ENCODE measurements around the gene DAPK1.

- no peak for TF ChIP-seq SMAD1 (IDR thresholded peaks at IDR 0.05; ENCODE audit: low read depth, partially characterized antibody)
- TF ChIP-seq CHD4 (IDR thresholded peaks at IDR 0.05), result no peak
- no peak for TF ChIP-seq BRCA1 (IDR thresholded peaks at IDR 0.05; ENCODE audit: low read depth, low read length)
- TF ChIP-seq POLR2A (IDR thresholded peaks at IDR 0.05; ENCODE audit: low read depth, low read length), result no peak
- TF ChIP-seq, protein P1, sequence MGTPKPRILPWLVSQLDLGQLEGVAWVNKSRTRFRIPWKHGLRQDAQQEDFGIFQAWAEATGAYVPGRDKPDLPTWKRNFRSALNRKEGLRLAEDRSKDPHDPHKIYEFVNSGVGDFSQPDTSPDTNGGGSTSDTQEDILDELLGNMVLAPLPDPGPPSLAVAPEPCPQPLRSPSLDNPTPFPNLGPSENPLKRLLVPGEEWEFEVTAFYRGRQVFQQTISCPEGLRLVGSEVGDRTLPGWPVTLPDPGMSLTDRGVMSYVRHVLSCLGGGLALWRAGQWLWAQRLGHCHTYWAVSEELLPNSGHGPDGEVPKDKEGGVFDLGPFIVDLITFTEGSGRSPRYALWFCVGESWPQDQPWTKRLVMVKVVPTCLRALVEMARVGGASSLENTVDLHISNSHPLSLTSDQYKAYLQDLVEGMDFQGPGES (IDR thresholded peaks at IDR 0.05), result no peak
- TF ChIP-seq CTCF (IDR thresholded peaks at IDR 0.05 in 2 of 3, conservative IDR thresholded peaks at IDR 0.05 in 1 of 3; ENCODE audit: control insufficient read depth in 2 of 3, extremely low read depth in 1 of 3, insufficient read depth in 1 of 3, low read depth in 3 of 3, low read length in 3 of 3), result no peak
- TF ChIP-seq HDGF (IDR thresholded peaks at IDR 0.05), result no peak
- TF ChIP-seq REST (IDR thresholded peaks at IDR 0.05; ENCODE audit: low read depth, low read length), result no peak
- no peak for TF ChIP-seq EZH2 (IDR thresholded peaks at IDR 0.05; ENCODE audit: borderline replicate concordance, control insufficient read depth, low read depth, low read length)
- no peak for TF ChIP-seq USF2 (IDR thresholded peaks at IDR 0.05; ENCODE audit: borderline replicate concordance, low read depth, low read length)
- no peak for TF ChIP-seq SPI1 (IDR thresholded peaks at IDR 0.05; ENCODE audit: borderline replicate concordance, insufficient read depth, low read depth, low read length)
- no peak for TF ChIP-seq TAF1 (IDR thresholded peaks at IDR 0.05; ENCODE audit: borderline replicate concordance, low read depth, low read length)
Measured at GRCh38 chr9:87698069-87698809, 200.6 kb downstream of the DAPK1 start.
